ENCODE data around the gene DNER. TPM values are rescaled to one million over a fixed set of nuclear protein-coding genes. Genes with fewer than 3 reads are reported as not detected.

DNER gene
- total and polyA plus RNA-seq, 2 donors (not counting 1 experiment from before 2014, with no cell fraction given): not detected

DNA sequence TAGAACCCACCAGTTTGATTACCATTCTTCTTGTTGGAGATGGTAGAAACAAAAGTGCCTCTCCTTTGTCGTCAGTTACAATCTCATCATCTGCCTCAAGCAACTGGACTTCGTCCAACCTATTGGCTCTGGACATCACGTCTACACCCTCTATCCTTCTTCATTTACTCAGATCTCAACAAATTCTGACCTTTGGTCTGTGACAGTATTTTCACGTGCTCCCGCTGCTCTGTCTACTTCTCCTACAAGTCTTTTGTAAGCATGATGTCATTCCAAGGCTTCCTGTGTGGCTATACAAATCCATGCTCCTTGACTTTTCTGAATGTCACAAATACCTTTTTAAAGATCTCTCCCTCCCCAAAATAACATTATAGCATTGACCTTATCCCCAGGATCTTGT, 400.2 kb downstream of the DNER start:
- H3K9ac ChIP-seq (ENCODE audit: low read length): no peak overlapping the region
- no peak for ATAC-seq (ENCODE audit: low read depth)
- H3K27ac ChIP-seq (ENCODE audit: low read length in 2 of 2): no peak overlapping the region
- ChIA-PET CTCF (no interaction called here), POLR2A (no interaction called here)
- H3K4me3 Mint-ChIP-seq: no peak overlapping the region
- H3K4me1 ChIP-seq (ENCODE audit: control insufficient read depth in 2 of 2, insufficient read depth in 2 of 2, low read length in 2 of 2): no peaks in the 10 kb centered on the region
- H3K27me3 Mint-ChIP-seq: no peaks in the 10 kb centered on the region
- H3K4me2 ChIP-seq (replicated peaks; ENCODE audit: low read depth, low read length, poor library complexity, severe bottlenecking): no peak overlapping the region
- no peaks in the 10 kb centered on the region for H3K9me3 ChIP-seq (ENCODE audit: control extremely low read depth in 1 of 3, control insufficient read depth in 2 of 3, insufficient read depth in 1 of 3, low read length in 2 of 3)
- H3K4me1 Mint-ChIP-seq: no peaks in the 10 kb centered on the region
- no peaks in the 10 kb centered on the region for H3K27me3 ChIP-seq (replicated peaks in 1 of 4; ENCODE audit: control extremely low read depth in 1 of 4, control insufficient read depth in 3 of 4, insufficient read depth in 4 of 4, low read length in 3 of 4)
- WGBS (ENCODE audit: insufficient coverage): 91% methylated on average over 5 of the region's 5 CpGs
- H3K79me2 ChIP-seq (ENCODE audit: control insufficient read depth, insufficient read depth, low read length): no peaks in the 10 kb centered on the region
- no peaks in the 10 kb centered on the region for H4K20me1 ChIP-seq (ENCODE audit: control insufficient read depth, insufficient read depth, low read length, poor library complexity, severe bottlenecking)
- H3K27ac Mint-ChIP-seq: no peak overlapping the region
- no peaks in the 10 kb centered on the region for H3K36me3 ChIP-seq (replicated peaks in 1 of 2; ENCODE audit: control extremely low read depth in 1 of 2, control insufficient read depth in 1 of 2, extremely low read depth in 1 of 2, insufficient read depth in 2 of 2, low read length in 1 of 2)
- no peak overlapping the region for H3K4me3 ChIP-seq (ENCODE audit: control extremely low read depth in 1 of 5, extremely low read depth in 1 of 5, insufficient read depth in 1 of 5, low read depth in 2 of 5, low read length in 4 of 5)
- H3K9me3 Mint-ChIP-seq (ENCODE audit: insufficient read depth): no peaks in the 10 kb centered on the region
- intact Hi-C loops (cut with micrococcal nuclease): no loop called here
- no peak for DNase-seq
- no peak overlapping the region for H2AFZ ChIP-seq (ENCODE audit: insufficient read depth, low read depth, low read length, poor library complexity, severe bottlenecking)
- no peak for TF ChIP-seq EZH2 (IDR thresholded peaks at IDR 0.05; ENCODE audit: borderline replicate concordance, insufficient read depth, low read depth, low read length, poor library complexity, severe bottlenecking)
- TF ChIP-seq, protein P1, sequence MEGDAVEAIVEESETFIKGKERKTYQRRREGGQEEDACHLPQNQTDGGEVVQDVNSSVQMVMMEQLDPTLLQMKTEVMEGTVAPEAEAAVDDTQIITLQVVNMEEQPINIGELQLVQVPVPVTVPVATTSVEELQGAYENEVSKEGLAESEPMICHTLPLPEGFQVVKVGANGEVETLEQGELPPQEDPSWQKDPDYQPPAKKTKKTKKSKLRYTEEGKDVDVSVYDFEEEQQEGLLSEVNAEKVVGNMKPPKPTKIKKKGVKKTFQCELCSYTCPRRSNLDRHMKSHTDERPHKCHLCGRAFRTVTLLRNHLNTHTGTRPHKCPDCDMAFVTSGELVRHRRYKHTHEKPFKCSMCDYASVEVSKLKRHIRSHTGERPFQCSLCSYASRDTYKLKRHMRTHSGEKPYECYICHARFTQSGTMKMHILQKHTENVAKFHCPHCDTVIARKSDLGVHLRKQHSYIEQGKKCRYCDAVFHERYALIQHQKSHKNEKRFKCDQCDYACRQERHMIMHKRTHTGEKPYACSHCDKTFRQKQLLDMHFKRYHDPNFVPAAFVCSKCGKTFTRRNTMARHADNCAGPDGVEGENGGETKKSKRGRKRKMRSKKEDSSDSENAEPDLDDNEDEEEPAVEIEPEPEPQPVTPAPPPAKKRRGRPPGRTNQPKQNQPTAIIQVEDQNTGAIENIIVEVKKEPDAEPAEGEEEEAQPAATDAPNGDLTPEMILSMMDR (IDR thresholded peaks at IDR 0.05): no peak

DNA sequence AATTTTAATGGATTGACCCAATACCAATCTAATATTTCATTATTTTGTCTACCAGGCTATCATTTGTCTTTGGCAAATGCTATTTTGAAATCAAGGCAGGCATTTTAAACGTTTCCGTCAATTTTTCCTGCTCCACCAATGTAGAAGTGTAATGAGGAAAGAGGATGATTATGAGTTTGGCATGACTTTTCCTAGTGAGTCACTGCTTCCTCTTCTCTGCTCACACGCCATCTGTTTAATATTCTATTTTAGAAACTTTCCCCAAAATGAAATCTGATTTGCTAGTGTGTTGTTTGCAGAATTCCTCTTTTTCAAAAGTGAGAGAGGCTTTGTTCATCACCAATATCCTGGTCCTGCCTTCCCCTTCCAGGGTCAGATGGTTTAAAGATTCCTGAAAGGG, 400.8 kb downstream of the DNER start:
- Histone ChIP-seq H3K9ac (ENCODE audit: low read length) (no peak overlapping the region), H3K4me1 (ENCODE audit: control insufficient read depth in 2 of 2, insufficient read depth in 2 of 2, low read length in 2 of 2) (no peaks in the 10 kb centered on the region), H2AFZ (ENCODE audit: insufficient read depth, low read depth, low read length, poor library complexity, severe bottlenecking) (no peak overlapping the region), H3K36me3 (replicated peaks in 1 of 2; ENCODE audit: control extremely low read depth in 1 of 2, control insufficient read depth in 1 of 2, extremely low read depth in 1 of 2, insufficient read depth in 2 of 2, low read length in 1 of 2) (no peaks in the 10 kb centered on the region), H3K27ac (ENCODE audit: low read length in 2 of 2) (no peak overlapping the region), H3K4me2 (replicated peaks; ENCODE audit: low read depth, low read length, poor library complexity, severe bottlenecking) (no peak overlapping the region), H3K4me3 (ENCODE audit: control extremely low read depth in 1 of 5, extremely low read depth in 1 of 5, insufficient read depth in 1 of 5, low read depth in 2 of 5, low read length in 4 of 5) (no peak overlapping the region), H4K20me1 (ENCODE audit: control insufficient read depth, insufficient read depth, low read length, poor library complexity, severe bottlenecking) (no peaks in the 10 kb centered on the region), H3K27me3 (replicated peaks in 1 of 4; ENCODE audit: control extremely low read depth in 1 of 4, control insufficient read depth in 3 of 4, insufficient read depth in 4 of 4, low read length in 3 of 4) (no peaks in the 10 kb centered on the region), H3K9me3 (ENCODE audit: control extremely low read depth in 1 of 3, control insufficient read depth in 2 of 3, insufficient read depth in 1 of 3, low read length in 2 of 3) (no peaks in the 10 kb centered on the region), H3K79me2 (ENCODE audit: control insufficient read depth, insufficient read depth, low read length) (no peaks in the 10 kb centered on the region)
- Mint-ChIP-seq H3K4me1 (no peaks in the 10 kb centered on the region), H3K9me3 (ENCODE audit: insufficient read depth) (no peaks in the 10 kb centered on the region), H3K27me3 (no peaks in the 10 kb centered on the region), H3K4me3 (no peak overlapping the region), H3K27ac (no peak overlapping the region)
- intact Hi-C loops (cut with micrococcal nuclease): no loop called here
- WGBS (ENCODE audit: insufficient coverage): no CpG with 5 or more reads among the region's 3 CpGs
- TF ChIP-seq, protein P1 (IDR thresholded peaks at IDR 0.05): no peak
- no peak for TF ChIP-seq EZH2 (IDR thresholded peaks at IDR 0.05; ENCODE audit: borderline replicate concordance, insufficient read depth, low read depth, low read length, poor library complexity, severe bottlenecking)
- DNase-seq: no peak
- POLR2A ChIA-PET: no interaction called here
- CTCF ChIA-PET: no interaction called here
- no peak for ATAC-seq (ENCODE audit: low read depth)

Small RNA genes lying within 50 kb of the gene (small RNA-seq; reads per million reads assigned to genes)
- gene RNU7-9P (ENCODE audit: insufficient read length, low read depth, low replicate concordance): not detected

Other genes with a start within 250 kb of the DNER start
- 254 and 274 TPM in 2 replicates for gene TRIP12, start 207.5 kb upstream of the DNER start, total RNA-seq
- 30.9 and 56.1 TPM in 2 replicates for gene TRIP12, start 207.5 kb upstream of the DNER start, polyA plus RNA-seq
- gene FBXO36, start 207.9 kb upstream of the DNER start, total RNA-seq: 1.5 TPM in 2 replicates
- gene FBXO36, start 207.9 kb upstream of the DNER start, polyA plus RNA-seq: 0.42 and 0.49 TPM in 2 replicates